Body of pancreas (tissue), 4 donors: ENCODE measurements around the gene WDFY4. TPM values are rescaled to one million over a fixed set of nuclear protein-coding genes. Genes with fewer than 3 reads are reported as not detected.

Experiments used
- ATAC-seq: fragments of 150-250 bp; one replicate; pipeline ENCODE4 v1.9.1; 2016
- DNase-seq, 4 donors: peaks; one replicate each; pipeline ENCODE4 v3.0.0-alpha.2; 2019
- H3K27ac ChIP-seq, 4 donors: fragments of 200-600 bp; sonication (generic); 1 replicate in 3 of 4; 2 replicates in 1 of 4; pipeline versions ENCODE4 v1.5.1 to v1.6.1; 2016 to 2019; ENCODE audit warnings: mild to moderate bottlenecking in 1 of 4, mixed read lengths in 1 of 4, moderate library complexity in 1 of 4
- H3K27me3 ChIP-seq, 2 donors: fragments of 200-600 bp; sonication (generic); one replicate each; pipeline ENCODE4 v1.6.0; 2016; ENCODE audit warnings: mild to moderate bottlenecking in 1 of 2
- H3K36me3 ChIP-seq, 2 donors: fragments of 200-600 bp; sonication (generic); replicated peaks in 1 of 2; 2 replicates each; pipeline ENCODE4 v1.5.1; 2016; ENCODE audit warnings: low read depth in 2 of 2; ENCODE audit not compliant: insufficient read depth in 1 of 2
- H3K4me1 ChIP-seq: fragments of 200-600 bp; sonication (generic); one replicate; pipeline ENCODE4 v1.6.0; 2016
- H3K4me3 ChIP-seq, 2 donors: fragments of 200-600 bp; sonication (generic); 1 replicate in 1 of 2; 2 replicates in 1 of 2; pipeline ENCODE4 v1.5.1; 2016 to 2019
- H3K9me3 ChIP-seq, 3 donors: fragments of 200-600 bp; sonication (generic); 1 replicate in 2 of 3; 2 replicates in 1 of 3; pipeline ENCODE4 v1.5.1; 2016
- POLR2A ChIP-seq, 3 donors: fragments of 450-650 bp; IDR thresholded peaks; one replicate each; pipeline ENCODE4 v1.6.1; 2016; ENCODE audit warnings: antibody characterized with exemption in 3 of 3, mild to moderate bottlenecking in 2 of 3
- WGBS, 2 donors: methylation state at CpG; one replicate each; pipeline ENCODE4 v1.1.5; 2017; 5-methylcytosine and 5-hydroxymethylcytosine counted together
- intact Hi-C: fragments of 100-400 bp; cut with DNase I; formaldehyde crosslinking; loops from one replicate; pipeline ENCODE4 v1.15.1; 2023
- total RNA-seq, 2 donors: library from RNA; depleted of rRNA; stranded (reverse); fragments of >200 nt; gene quantifications; one replicate each; pipeline ENCODE4 v1.1.0, GENCODE V29; 2016
- TF ChIP-seq, protein P1 (sequence below), 7 experiments: fragments of 450-650 bp in 4 of 7; fragments of 200-600 bp in 3 of 7; sonication (generic) in 3 of 7; IDR thresholded peaks; one replicate each; pipeline ENCODE4 v1.5.1; 2016 to 2019; ENCODE audit warnings: antibody characterized with exemption in 7 of 7

Gene WDFY4
- total RNA-seq, 2 donors from 2014 or later: 0.66 to 2.3 TPM

DNA sequence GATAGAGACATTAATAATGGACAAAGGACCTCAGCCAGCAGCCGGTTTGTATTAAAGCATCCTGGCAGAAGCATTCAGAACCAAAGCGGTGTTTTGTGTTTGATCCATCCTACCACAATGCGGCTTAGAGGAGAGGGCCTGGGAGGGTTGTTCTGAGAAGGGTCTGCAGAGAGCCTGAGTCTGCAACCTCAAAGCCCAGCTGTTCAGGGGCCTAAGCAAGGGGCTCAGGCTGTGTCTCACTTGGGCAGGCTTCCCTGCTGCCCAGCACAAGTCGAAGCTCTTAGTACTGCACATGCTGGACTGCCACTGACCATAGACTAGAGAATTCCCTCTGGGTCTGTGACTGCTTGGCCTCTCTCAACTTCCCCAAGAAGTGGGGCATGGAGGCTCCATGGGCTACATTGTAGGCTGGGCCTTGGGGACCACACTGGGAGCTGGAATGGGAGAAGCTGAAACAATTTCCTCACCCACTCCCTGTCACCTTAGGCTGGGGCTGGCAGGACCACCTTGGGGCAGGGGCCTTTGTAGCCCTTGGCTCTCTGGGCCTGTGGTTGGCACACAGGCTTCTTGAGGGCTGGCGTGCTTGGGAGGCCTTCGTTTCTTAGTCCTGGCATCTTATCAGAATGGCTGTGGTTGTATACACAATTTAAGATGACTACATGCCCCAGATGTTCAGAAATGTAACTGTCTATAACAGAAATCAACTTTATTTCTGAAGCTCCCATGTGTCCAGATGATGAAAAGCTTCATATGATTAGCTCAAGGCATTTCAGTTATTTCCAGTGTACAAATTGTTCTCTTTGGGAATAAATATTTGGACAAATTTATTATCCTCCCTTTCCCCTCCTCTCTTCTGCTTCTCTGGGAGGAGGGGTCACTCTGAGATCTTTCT lies 210.5 kb downstream of the WDFY4 start:
- no peak for ATAC-seq
- H3K4me3 ChIP-seq: no peak overlapping the region
- no peaks in the 10 kb centered on the region for H3K36me3 ChIP-seq
- no peak for DNase-seq
- no peaks in the 10 kb centered on the region for H3K27me3 ChIP-seq
- TF ChIP-seq, protein P1, sequence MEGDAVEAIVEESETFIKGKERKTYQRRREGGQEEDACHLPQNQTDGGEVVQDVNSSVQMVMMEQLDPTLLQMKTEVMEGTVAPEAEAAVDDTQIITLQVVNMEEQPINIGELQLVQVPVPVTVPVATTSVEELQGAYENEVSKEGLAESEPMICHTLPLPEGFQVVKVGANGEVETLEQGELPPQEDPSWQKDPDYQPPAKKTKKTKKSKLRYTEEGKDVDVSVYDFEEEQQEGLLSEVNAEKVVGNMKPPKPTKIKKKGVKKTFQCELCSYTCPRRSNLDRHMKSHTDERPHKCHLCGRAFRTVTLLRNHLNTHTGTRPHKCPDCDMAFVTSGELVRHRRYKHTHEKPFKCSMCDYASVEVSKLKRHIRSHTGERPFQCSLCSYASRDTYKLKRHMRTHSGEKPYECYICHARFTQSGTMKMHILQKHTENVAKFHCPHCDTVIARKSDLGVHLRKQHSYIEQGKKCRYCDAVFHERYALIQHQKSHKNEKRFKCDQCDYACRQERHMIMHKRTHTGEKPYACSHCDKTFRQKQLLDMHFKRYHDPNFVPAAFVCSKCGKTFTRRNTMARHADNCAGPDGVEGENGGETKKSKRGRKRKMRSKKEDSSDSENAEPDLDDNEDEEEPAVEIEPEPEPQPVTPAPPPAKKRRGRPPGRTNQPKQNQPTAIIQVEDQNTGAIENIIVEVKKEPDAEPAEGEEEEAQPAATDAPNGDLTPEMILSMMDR (IDR thresholded peaks at IDR 0.05): no peak
- TF ChIP-seq POLR2A (IDR thresholded peaks at IDR 0.05): no peak
- H3K4me1 ChIP-seq: no peaks in the 10 kb centered on the region
- intact Hi-C loops: no loop called here
- H3K9me3 ChIP-seq: no peaks in the 10 kb centered on the region
- H3K27ac ChIP-seq: no peak overlapping the region
- 82 to 90% methylated on average over 4 to 6 of the region's 6 CpGs for WGBS, 2 donors

DNA sequence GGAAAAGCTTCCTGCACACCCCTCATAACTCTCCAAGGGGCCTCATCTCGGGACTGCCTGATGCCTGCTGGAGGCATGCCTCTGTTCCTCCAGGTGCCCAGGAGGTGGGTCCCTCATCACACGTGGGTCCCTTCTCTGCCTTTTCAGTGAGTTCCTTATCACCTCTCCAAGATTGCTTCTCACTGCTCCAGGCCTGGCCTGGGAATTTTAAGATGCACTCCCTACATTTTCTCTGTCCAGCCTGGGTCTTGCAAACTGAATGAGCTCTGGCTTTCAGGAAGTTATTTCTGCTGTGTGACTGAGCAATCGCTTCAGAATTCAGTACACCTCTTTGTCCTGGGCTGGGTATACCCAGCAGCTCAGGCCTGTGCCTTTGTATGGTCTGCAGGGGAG lies 211.1 kb downstream of the WDFY4 start:
- Histone ChIP-seq H3K9me3 (no peaks in the 10 kb centered on the region), H3K27me3 (no peaks in the 10 kb centered on the region), H3K4me1 (no peaks in the 10 kb centered on the region), H3K4me3 (no peak overlapping the region), H3K27ac (no peak overlapping the region), H3K36me3 (no peaks in the 10 kb centered on the region)
- intact Hi-C loops: no loop called here
- WGBS, 2 donors: 56 to 57% methylated on average over 3 of the region's 3 CpGs
- no peak for ATAC-seq
- TF ChIP-seq POLR2A (IDR thresholded peaks at IDR 0.05): no peak
- TF ChIP-seq, protein P1 (IDR thresholded peaks at IDR 0.05): no peak
- no peak for DNase-seq

DNA sequence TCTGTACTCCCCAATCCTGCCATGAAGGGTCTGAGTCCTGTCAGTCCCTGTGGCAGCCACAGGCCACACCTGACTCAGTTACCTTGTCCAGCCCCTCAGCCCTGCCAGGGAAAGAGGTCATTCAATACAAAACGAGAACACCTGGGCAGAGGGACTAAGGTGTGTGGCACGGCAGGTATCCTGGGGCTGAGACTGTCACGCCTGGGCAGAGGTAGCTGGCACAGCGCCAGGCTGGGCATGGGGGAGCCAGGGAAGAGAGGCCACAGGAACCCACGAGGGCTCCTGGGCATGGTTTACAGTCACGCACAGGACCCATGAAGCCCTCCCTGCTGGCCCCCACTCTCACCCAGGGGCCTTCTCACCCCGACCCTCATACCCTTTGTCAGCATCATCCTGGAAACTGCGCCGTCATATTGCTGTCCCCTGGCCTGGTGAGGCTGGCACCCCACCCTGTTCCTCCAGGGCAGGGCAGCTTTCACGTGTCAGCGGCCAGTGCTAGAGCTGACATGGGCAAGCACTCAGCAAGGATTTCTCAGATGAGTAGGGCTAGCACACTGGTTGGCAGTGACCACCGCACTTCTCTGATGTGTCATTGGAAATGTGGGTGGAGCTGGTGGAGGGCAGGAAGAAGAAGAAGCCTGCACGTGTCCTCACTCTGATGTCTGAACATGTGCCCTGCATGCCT lies 212.2 kb downstream of the WDFY4 start:
- Histone ChIP-seq H3K27me3 (no peaks in the 10 kb centered on the region), H3K27ac (no peak overlapping the region), H3K4me3 (no peak overlapping the region), H3K9me3 (no peaks in the 10 kb centered on the region), H3K36me3 (no peaks in the 10 kb centered on the region), H3K4me1 (no peaks in the 10 kb centered on the region)
- no peak for ATAC-seq
- intact Hi-C loops: no loop called here
- WGBS, 2 donors: 81 to 83% methylated on average over 9 to 12 of the region's 13 CpGs
- no peak for DNase-seq
- no peak for TF ChIP-seq POLR2A (IDR thresholded peaks at IDR 0.05)
- TF ChIP-seq, protein P1 (IDR thresholded peaks at IDR 0.05): no peak

DNA sequence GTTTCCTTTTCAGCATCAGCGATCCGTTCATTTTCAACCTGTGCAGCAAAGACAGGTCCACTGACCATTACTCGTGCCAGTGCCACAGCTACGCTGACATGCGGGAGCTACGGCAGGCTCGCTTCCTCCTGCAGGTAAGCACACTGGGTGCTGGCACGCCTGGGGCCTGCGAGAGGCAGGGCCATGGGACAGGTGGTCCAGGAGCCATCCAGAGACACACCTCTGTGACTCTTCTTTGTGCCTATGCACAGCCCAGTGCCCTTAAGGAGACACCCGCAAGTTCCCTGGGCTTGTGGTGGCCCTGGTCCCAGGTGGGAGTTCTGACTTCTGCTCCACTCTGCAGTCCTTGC lies 212.7 kb downstream of the WDFY4 start:
- WGBS, 2 donors: 79 to 88% methylated on average over 3 to 10 of the region's 10 CpGs
- no peaks in the 10 kb centered on the region for H3K4me1 ChIP-seq

More for the DNA sequence above, 212.7 kb downstream of the WDFY4 start:
- intact Hi-C loops: no loop called here
- Histone ChIP-seq H3K9me3 (no peaks in the 10 kb centered on the region), H3K36me3 (no peaks in the 10 kb centered on the region), H3K4me3 (no peak overlapping the region), H3K27ac (no peak overlapping the region), H3K27me3 (no peaks in the 10 kb centered on the region)
- ATAC-seq (no peak), DNase-seq (no peak)
- no peak for TF ChIP-seq POLR2A (IDR thresholded peaks at IDR 0.05)
- TF ChIP-seq, protein P1 (IDR thresholded peaks at IDR 0.05): no peak
